ENCODE results near the gene MAST4. TPM values are rescaled to one million over a fixed set of nuclear protein-coding genes. Genes with fewer than 3 reads are reported as not detected.

MAST4 gene
- total and polyA plus RNA-seq, 2 of the 8 experiments (the other 6 are each of a cell fraction or from before 2014, with no cell fraction given) = 1.5 to 2.6 TPM

GRCh38 chr5:66661149-66661548 is 65.0 kb downstream of the MAST4 start:
- Histone ChIP-seq H2BK12ac (ENCODE audit: low read depth, low read length) (no peak overlapping the region), H3K4me1 (replicated peaks in 1 of 4; ENCODE audit: control insufficient read depth in 3 of 4, insufficient read depth in 4 of 4, low read length in 3 of 4) (no peaks in the 10 kb centered on the region), H3K4ac (replicated peaks; ENCODE audit: insufficient read length, low read depth, low read length) (no peak overlapping the region), H3K56ac (replicated peaks; ENCODE audit: insufficient read length, low read depth, low read length) (no peak overlapping the region), H2AFZ (ENCODE audit: low read length) (no peak overlapping the region), H3K23ac (ENCODE audit: insufficient read length) (peak overlapping the region; percentile 70), H3K79me2 (ENCODE audit: control insufficient read depth in 1 of 2, insufficient read depth in 2 of 2, low read length in 2 of 2) (no peaks in the 10 kb centered on the region), H3K9me3 (ENCODE audit: insufficient read depth in 2 of 2, low read depth in 1 of 2, low read length in 1 of 2) (no peaks in the 10 kb centered on the region), H2BK120ac (replicated peaks; ENCODE audit: low read depth, low read length) (no peak overlapping the region), H4K20me1 (replicated peaks in 1 of 2; ENCODE audit: control insufficient read depth in 1 of 2, insufficient read depth in 2 of 2, low read length in 2 of 2) (no peaks in the 10 kb centered on the region), H4K91ac (replicated peaks; ENCODE audit: insufficient read length, low read length) (no peak overlapping the region), H3K9ac (replicated peaks in 1 of 4; ENCODE audit: extremely low read depth in 1 of 4, low read depth in 3 of 4, low read length in 3 of 4) (no peak overlapping the region), H2BK5ac (ENCODE audit: low read depth, low read length) (no peak overlapping the region), H3K27me3 (replicated peaks in 1 of 4; ENCODE audit: control insufficient read depth in 3 of 4, extremely low read depth in 1 of 4, insufficient read depth in 3 of 4, low read length in 3 of 4) (no peaks in the 10 kb centered on the region), H4K5ac (ENCODE audit: insufficient read length, low read depth, low read length) (no peak overlapping the region), H3K4me3 (ENCODE audit: extremely low read depth in 1 of 4, insufficient read depth in 2 of 4, low read depth in 3 of 4, low read length in 4 of 4) (no peak overlapping the region), H3K4me2 (ENCODE audit: insufficient read depth in 1 of 2, low read depth in 2 of 2, low read length in 2 of 2) (no peak overlapping the region), H2BK15ac (ENCODE audit: low read length) (no peak overlapping the region), H3K14ac (ENCODE audit: insufficient read length) (no peak overlapping the region), H3K23me2 (ENCODE audit: low read depth, low read length) (no peaks in the 10 kb centered on the region), H3K18ac (ENCODE audit: extremely low read depth, low read length) (no peak overlapping the region), H3K36me3 (ENCODE audit: control insufficient read depth in 2 of 4, insufficient read depth in 4 of 4, low read length in 3 of 4) (no peaks in the 10 kb centered on the region), H3K79me1 (ENCODE audit: low read depth, low read length) (peaks cover 2% of the 10 kb centered on the region; the same call in 1 of the 2 replicates), H4K8ac (ENCODE audit: extremely low read depth, insufficient read depth, low read length) (no peak overlapping the region), H3K27ac (ENCODE audit: low read depth, low read length) (no peak overlapping the region), H2BK20ac (ENCODE audit: low read length) (no peak overlapping the region), H2AK5ac (ENCODE audit: low read depth, low read length) (no peak overlapping the region)
- ChIA-PET POLR2A (ENCODE audit: partially characterized antibody) (no interaction called here), CTCF (ENCODE audit: partially characterized antibody) (no interaction called here)
- WGBS, 2 experiments (ENCODE audit: extremely low coverage in 1 of 2, insufficient coverage in 1 of 2, insufficient read length in 1 of 2, insufficient replicate concordance in 2 of 2, low coverage in 1 of 2, low lambda C conversion rate in 2 of 2, missing lambda C conversion rate in 1 of 2) = 92% methylated on average over 3 of the region's 3 CpGs; no CpG with 5 or more reads in 1 of the 2 experiments
- no peak for FAIRE-seq
- DNase-seq (ENCODE audit: low read depth in 1 of 2, low spot score in 2 of 2) = no peak
- TF ChIP-seq TAF7 (optimal IDR thresholded peaks at IDR 0.05; ENCODE audit: borderline replicate concordance, low read depth, low read length) (no peak), KDM1A (IDR thresholded peaks at IDR 0.05; ENCODE audit: borderline replicate concordance, low read length) (no peak), ASH2L (IDR thresholded peaks at IDR 0.05; ENCODE audit: low read length) (no peak), FOSL1 (IDR thresholded peaks at IDR 0.05; ENCODE audit: insufficient read depth, low read depth, low read length) (no peak), SIN3A (conservative IDR thresholded peaks at IDR 0.05 in 1 of 2, IDR thresholded peaks at IDR 0.05 in 1 of 2; ENCODE audit: low read depth in 1 of 2, low read length in 2 of 2) (no peak), MAX (IDR thresholded peaks at IDR 0.05) (no peak), JUND (IDR thresholded peaks at IDR 0.05; ENCODE audit: low read length) (no peak), POLR2AphosphoS5 (IDR thresholded peaks at IDR 0.05; ENCODE audit: low read depth, low read length) (no peak), HDAC6 (IDR thresholded peaks at IDR 0.05; ENCODE audit: low read depth, low read length) (no peak), CTBP2 (IDR thresholded peaks at IDR 0.05; ENCODE audit: borderline replicate concordance, insufficient read depth, insufficient read length, low read length) (no peak), POLR2A (IDR thresholded peaks at IDR 0.05; ENCODE audit: control extremely low read depth in 1 of 2, low read depth in 2 of 2, low read length in 2 of 2) (no peak), SIX5 (IDR thresholded peaks at IDR 0.05; ENCODE audit: low read depth, low read length) (no peak), NANOG (IDR thresholded peaks at IDR 0.05; ENCODE audit: insufficient read depth, low read depth, low read length, poor library complexity, severe bottlenecking) (no peak), NRF1 (IDR thresholded peaks at IDR 0.05; ENCODE audit: low read depth, low read length) (no peak)

All from H1 (cell line).